T-helper 17 cell (primary cell): ENCODE results near the gene PCNX1. TPM values are rescaled to one million over a fixed set of nuclear protein-coding genes. Genes with fewer than 3 reads are reported as not detected.

Experiments
- ATAC-seq: fragments of 150-1000 bp; cut with Tn5 transposase; 2 replicates; pipeline ENCODE4 v1.10.0; 2021; ENCODE audit warnings: mild to moderate bottlenecking, moderate library complexity
- DNase-seq, 3 donors: peaks; one replicate each; pipeline versions ENCODE4 v3.0.0 to v3.0.0-alpha.2; 2020 to 2021
- H3K9me3 ChIP-seq: one replicate; pipeline ENCODE4 v1.7.0; 2013; ENCODE audit warnings: low read length, mild to moderate bottlenecking; ENCODE audit not compliant: control insufficient read depth, poor library complexity, severe bottlenecking
- H3K27ac Mint-ChIP-seq: one replicate; pipeline ENCODE4 v1.8.0; 2022; ENCODE audit warnings: mild to moderate bottlenecking, moderate library complexity, mixed read lengths
- H3K27me3 Mint-ChIP-seq: one replicate; pipeline ENCODE4 v1.8.0; 2022; ENCODE audit warnings: mixed read lengths
- H3K36me3 Mint-ChIP-seq: one replicate; pipeline ENCODE4 v1.8.0; 2022; ENCODE audit warnings: low read depth, mixed read lengths
- H3K4me1 Mint-ChIP-seq: one replicate; pipeline ENCODE4 v1.8.0; 2022; ENCODE audit warnings: mild to moderate bottlenecking, mixed read lengths
- H3K4me3 Mint-ChIP-seq: one replicate; pipeline ENCODE4 v1.8.0; 2022; ENCODE audit warnings: mild to moderate bottlenecking, moderate library complexity, mixed read lengths
- total RNA-seq, 4 donors: library from RNA in 2 of 4; stranded (reverse) in 2 of 4; gene quantifications; one replicate each; pipeline ENCODE4 v1.2.3 and lab custom pipeline; 2022 to 2026

Gene PCNX1
- total RNA-seq, 2 donors from 2014 or later, result 140 to 153 TPM

DNA sequence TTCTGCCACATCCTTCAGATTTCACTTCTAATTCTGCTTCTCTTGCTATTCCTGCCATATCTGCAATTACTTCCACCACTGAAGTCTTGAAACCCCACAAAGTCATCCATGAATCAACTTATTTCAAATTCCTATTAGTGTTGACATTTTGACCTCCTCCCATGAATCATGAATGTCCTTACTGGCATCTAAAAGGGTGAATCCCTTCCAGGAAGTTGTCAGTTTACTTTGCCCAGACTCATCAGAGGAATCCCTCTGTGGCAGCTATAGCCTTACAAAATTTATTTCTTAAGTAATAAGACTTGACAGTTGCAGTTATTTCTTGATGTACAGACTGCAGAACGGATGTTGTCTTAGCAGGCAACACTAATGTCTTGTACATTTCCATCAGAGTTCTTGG, 162.9 kb downstream of the PCNX1 start:
- no peak for ATAC-seq
- Mint-ChIP-seq H3K4me1 (peaks cover 36% of the 10 kb centered on the region), H3K36me3 (peaks cover 22% of the 10 kb centered on the region), H3K27me3 (no peaks in the 10 kb centered on the region), H3K27ac (no peak overlapping the region), H3K4me3 (no peak overlapping the region)
- H3K9me3 ChIP-seq, result no peaks in the 10 kb centered on the region
- DNase-seq, result no peak

DNA sequence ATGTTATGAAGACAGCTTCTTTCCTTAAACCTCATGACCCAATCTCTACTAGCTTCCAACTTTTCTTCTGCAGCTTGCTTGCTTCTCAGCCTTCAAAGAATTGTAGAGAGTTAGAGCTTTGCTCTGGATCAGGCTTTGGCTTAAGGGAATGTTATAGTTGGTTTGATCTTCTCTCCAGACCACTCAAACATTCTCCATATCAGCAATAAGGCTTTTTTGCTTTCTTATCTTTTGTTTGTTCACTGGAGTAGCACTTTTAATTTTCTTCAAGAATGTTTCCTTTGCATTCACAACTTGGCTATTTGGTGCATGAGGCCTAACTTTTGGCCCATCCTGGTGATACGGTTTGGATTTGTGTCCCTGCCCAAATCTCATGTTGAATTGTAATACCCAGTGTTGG, 163.8 kb downstream of the PCNX1 start:
- ATAC-seq, result no peak
- DNase-seq, result no peak
- no peak overlapping the region for H3K27ac Mint-ChIP-seq
- no peaks in the 10 kb centered on the region for H3K9me3 ChIP-seq
- H3K27me3 Mint-ChIP-seq, result no peaks in the 10 kb centered on the region
- H3K36me3 Mint-ChIP-seq, result peaks cover 18% of the 10 kb centered on the region
- no peak overlapping the region for H3K4me3 Mint-ChIP-seq
- H3K4me1 Mint-ChIP-seq, result peaks cover 36% of the 10 kb centered on the region

DNA sequence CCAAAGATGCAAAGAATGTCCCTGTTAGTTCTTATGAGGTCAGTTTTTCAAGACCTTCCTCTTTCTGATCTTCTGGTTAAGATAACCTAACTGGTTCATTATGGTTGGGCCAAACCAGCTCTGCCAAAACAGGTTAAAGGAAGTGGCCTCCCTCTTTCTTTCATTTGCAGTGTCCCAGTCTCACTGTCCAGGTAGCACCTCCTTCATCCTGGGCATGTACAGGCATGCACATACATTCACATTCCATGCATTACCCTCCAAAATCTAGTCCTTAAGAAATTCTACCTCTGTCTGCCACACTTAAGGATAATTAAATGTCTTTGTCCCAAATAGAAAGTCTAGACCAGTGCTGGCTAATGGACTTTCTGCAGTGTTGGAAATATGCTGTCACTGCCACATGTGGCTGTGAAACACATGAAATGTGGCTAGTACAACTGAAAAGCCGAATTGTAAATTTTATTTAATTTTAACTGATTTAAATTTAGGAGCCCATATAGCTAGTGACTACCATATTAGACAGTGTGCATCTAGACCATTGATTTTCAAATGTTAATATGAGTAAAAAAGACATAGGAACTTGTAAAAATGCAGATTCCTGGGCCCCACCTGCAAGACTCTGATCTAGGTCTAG, 169.3 kb downstream of the PCNX1 start:
- ATAC-seq (no peak), DNase-seq (no peak)
- peaks cover 16% of the 10 kb centered on the region for H3K36me3 Mint-ChIP-seq
- no peaks in the 10 kb centered on the region for H3K27me3 Mint-ChIP-seq
- H3K9me3 ChIP-seq, result peaks cover 9% of the 10 kb centered on the region
- H3K4me3 Mint-ChIP-seq, result no peak overlapping the region
- peaks cover 28% of the 10 kb centered on the region for H3K4me1 Mint-ChIP-seq
- H3K27ac Mint-ChIP-seq, result no peak overlapping the region

DNA sequence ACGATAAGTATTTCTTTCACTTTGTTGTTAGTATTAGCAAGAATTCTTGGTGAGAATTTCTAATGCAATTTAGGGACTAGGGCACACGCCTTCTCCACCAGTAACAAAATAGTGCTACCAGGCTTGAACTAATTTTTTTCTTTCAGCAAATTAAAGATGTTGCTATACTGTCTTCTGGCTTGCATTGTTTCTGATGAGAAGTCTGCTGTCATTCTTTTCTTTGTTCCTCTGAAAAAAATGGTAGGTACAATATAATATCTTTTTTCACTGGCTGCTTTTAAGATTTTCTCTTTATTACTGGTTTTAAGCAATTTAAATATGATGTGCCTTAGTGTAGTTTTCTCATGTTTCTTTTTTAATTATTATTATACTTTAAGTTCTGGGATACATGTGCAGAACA, 171.2 kb downstream of the PCNX1 start:
- H3K9me3 ChIP-seq, result peaks cover 9% of the 10 kb centered on the region
- H3K27me3 Mint-ChIP-seq, result no peaks in the 10 kb centered on the region
- DNase-seq (no peak), ATAC-seq (no peak)
- peaks cover 17% of the 10 kb centered on the region for H3K36me3 Mint-ChIP-seq
- H3K4me1 Mint-ChIP-seq, result peaks cover 36% of the 10 kb centered on the region
- H3K27ac Mint-ChIP-seq, result no peak overlapping the region
- no peak overlapping the region for H3K4me3 Mint-ChIP-seq

DNA sequence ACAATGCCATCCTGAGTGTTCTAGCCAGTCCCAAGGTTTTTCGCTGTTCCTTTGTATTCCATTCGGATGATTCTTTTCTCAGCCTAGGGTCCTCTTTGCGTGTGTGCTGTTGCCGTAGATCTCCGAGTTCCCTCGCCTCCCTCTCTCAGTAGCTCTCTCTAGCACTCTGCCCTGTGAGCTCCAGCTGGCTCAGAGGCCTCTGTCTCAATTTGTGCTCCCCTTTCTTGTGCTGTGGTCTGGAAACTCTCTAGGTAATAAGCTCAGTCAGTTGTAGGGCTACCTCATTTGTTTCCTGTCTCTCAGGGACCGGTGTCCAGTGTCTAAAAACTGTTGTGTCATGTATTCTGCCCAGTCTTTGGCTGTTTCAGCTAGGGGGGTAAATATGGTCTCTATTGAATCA, 179.3 kb downstream of the PCNX1 start:
- no peak for DNase-seq
- no peaks in the 10 kb centered on the region for H3K9me3 ChIP-seq
- H3K27ac Mint-ChIP-seq, result peak overlapping the region; percentile 45
- peaks cover 12% of the 10 kb centered on the region for H3K36me3 Mint-ChIP-seq
- peaks cover 21% of the 10 kb centered on the region for H3K4me1 Mint-ChIP-seq
- no peaks in the 10 kb centered on the region for H3K27me3 Mint-ChIP-seq
- no peak for ATAC-seq
- no peak overlapping the region for H3K4me3 Mint-ChIP-seq

DNA sequence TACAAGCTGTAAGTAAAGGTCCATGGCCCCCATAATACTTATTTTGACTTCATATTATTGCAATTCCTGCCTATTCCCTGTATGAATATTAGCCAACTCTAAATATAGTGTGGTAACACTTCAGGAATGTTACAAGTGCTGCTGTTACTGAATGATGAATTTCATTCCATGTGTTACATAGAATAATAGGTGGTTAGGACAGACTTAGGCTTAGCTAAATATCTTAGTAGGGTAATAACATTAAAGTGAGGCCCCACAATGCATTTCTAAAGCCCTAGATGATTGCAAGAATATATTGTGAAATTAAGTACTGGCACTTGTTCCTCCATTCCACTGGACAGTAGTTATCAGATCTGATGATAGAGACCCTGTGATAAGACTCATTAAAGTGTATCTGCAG, 182.7 kb downstream of the PCNX1 start:
- H3K9me3 ChIP-seq, result no peaks in the 10 kb centered on the region
- peaks cover 13% of the 10 kb centered on the region for H3K36me3 Mint-ChIP-seq
- peaks cover 15% of the 10 kb centered on the region for H3K4me1 Mint-ChIP-seq
- DNase-seq, result no peak
- no peaks in the 10 kb centered on the region for H3K27me3 Mint-ChIP-seq
- H3K27ac Mint-ChIP-seq, result peak overlapping the region; percentile 32
- ATAC-seq, result no peak
- H3K4me3 Mint-ChIP-seq, result no peak overlapping the region

DNA sequence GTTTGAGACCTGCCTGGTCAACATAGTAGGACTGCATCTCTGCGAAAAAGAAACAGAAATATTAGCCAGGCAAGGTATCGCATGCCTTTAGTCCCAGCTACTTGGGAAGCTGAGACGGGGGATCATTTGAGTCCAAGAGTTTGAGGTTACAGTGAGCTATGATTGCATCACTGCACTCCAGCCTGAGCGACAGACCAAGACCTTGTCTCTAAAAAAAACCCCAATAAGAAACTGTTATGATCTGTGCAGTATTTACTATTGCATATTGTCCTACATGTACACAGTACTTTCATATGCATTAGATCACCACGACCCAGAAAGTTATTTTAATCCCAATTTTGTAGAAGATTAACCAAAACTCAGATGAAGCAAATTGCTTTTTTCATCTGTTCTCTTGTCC, 187.5 kb downstream of the PCNX1 start:
- H3K4me3 Mint-ChIP-seq, result no peak overlapping the region
- H3K27me3 Mint-ChIP-seq, result no peaks in the 10 kb centered on the region
- H3K27ac Mint-ChIP-seq, result peak overlapping the region; percentile 21
- ATAC-seq (no peak), DNase-seq (no peak)
- peaks cover 17% of the 10 kb centered on the region for H3K4me1 Mint-ChIP-seq
- no peaks in the 10 kb centered on the region for H3K9me3 ChIP-seq
- H3K36me3 Mint-ChIP-seq, result peaks cover 9% of the 10 kb centered on the region

DNA sequence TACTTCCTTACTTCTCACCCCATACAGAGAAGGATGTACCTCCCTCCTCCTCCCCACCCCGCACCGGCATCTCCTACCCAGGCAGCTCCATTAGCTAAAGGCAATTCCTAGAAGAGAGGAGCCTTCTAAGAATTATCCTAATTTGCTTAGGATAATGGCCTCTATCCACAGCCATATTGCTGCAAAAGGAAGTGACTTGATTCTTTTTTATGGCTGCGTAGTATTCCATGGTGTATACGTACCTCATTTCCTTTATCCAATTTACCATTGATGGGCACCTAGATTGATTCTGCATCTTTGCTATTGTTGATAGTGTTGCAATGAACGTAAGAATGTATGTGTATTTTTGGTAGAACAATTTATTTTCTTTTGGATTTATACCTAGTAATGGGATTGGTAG, 189.7 kb downstream of the PCNX1 start:
- no peak for DNase-seq
- no peaks in the 10 kb centered on the region for H3K9me3 ChIP-seq
- Mint-ChIP-seq H3K27me3 (no peaks in the 10 kb centered on the region), H3K4me3 (no peak overlapping the region), H3K36me3 (peaks cover 5% of the 10 kb centered on the region), H3K27ac (no peak overlapping the region), H3K4me1 (peaks cover 28% of the 10 kb centered on the region)
- no peak for ATAC-seq

DNA sequence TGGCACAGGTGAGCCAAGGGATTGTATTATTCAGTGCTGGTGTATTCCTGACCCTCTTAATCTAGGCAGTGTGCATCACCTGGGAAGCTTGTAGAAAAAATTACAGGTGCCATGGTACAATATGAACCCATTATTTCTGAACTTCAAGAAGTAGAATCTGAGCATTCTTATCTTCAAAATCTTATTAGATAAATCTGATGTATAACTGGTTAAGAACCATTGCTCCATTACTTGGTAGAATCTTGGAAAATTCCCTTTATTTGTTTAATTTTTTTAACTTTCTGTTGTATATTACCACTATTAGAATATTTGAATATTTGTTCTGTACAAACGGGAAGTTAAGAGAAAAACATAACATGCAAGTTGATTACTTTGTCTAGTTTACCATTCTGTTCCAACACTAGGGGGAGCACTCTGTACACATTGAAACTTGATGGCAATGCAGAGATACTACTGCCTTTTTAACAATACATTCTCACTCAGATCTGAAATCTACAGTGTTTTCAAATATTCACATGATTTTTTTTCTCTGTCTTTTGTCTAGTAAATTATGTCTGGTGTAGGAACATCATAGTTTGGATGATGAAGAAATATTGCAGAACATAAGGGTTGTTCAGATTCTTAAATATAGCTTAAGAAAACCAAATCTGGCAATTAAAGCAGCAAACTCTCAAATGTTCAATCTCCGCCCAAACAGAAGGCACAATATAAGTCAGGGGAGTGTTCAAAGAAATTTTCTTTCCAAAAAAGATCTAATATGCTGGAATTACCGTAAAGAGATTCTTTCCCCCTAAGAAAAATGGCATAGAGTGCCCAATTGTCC, 196.6 kb downstream of the PCNX1 start:
- ATAC-seq, result peak; percentile 60
- H3K27me3 Mint-ChIP-seq, result no peaks in the 10 kb centered on the region
- no peak overlapping the region for H3K4me3 Mint-ChIP-seq
- no peak for DNase-seq
- peak overlapping the region; percentile 32 for H3K27ac Mint-ChIP-seq
- H3K4me1 Mint-ChIP-seq, result peaks cover 22% of the 10 kb centered on the region
- peaks cover 2% of the 10 kb centered on the region for H3K36me3 Mint-ChIP-seq
- H3K9me3 ChIP-seq, result no peaks in the 10 kb centered on the region

DNA sequence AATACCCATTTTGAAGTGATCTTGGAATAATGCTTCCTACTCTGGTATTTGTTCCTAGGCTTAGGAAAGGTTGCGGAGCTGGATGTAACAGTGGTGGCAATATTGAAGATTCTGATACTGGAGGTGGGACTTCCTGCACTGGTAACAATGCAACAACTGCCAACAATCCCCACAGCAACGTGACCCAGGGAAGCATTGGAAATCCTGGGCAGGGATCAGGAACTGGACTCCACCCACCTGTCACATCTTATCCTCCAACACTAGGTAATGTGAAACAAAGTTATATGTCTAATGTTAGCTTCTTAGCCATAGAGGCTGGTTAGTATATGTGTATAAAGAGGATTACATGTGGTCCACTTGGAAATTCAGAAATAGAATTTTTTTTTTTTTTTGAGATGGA, 197.9 kb downstream of the PCNX1 start:
- no peaks in the 10 kb centered on the region for H3K9me3 ChIP-seq
- Mint-ChIP-seq H3K36me3 (peaks cover 2% of the 10 kb centered on the region), H3K4me1 (peaks cover 15% of the 10 kb centered on the region), H3K27ac (no peak overlapping the region), H3K4me3 (no peak overlapping the region), H3K27me3 (no peaks in the 10 kb centered on the region)
- ATAC-seq, result no peak
- DNase-seq, result no peak

DNA sequence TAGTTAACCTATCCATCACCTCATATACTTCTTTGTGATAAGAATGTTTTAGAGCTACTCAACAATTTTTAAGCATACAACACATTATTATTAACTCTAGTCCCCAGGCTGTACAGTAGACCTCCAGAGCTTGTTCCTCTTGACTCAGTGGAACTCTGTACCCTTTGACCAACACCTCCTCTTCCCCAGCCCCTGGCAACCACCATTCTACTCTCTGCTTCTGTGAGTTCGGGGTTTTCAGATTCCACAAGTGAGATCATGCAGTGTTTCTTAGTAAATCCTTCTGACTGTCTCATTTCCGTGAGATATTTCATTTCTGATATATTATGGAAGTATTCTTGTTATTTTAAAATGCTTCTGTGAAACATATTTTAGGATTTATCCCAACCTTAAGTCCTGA, 200.7 kb downstream of the PCNX1 start:
- ATAC-seq, result no peak
- no peaks in the 10 kb centered on the region for H3K9me3 ChIP-seq
- Mint-ChIP-seq H3K27ac (peak overlapping the region; percentile 60), H3K27me3 (no peaks in the 10 kb centered on the region), H3K4me1 (peaks cover 6% of the 10 kb centered on the region), H3K36me3 (peaks cover 2% of the 10 kb centered on the region), H3K4me3 (no peak overlapping the region)
- DNase-seq, result no peak

DNA sequence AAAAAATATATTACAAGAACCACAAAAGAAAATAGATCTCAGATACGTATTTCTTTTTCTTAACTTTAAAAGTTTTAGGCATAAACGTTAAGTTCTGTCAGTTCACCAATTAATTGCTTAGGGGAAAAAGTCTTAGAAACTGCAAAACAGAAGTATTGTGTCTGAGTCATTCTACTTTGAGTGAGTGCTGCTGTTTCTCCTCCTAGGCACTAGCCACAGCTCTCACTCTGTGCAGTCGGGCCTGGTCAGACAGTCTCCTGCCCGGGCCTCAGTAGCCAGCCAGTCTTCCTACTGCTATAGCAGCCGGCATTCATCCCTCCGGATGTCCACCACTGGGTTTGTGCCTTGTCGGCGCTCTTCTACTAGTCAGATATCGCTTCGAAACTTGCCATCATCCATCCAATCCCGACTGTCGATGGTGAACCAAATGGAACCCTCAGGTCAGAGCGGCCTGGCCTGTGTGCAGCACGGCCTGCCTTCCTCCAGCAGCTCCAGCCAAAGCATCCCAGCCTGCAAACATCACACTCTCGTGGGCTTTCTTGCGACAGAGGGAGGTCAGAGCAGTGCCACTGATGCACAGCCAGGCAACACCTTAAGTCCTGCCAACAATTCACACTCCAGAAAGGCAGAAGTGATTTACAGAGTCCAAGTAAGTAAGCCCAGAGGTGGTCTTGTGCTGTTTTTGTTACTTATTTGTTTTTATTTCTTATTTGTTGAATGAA, 201.3 kb downstream of the PCNX1 start:
- H3K4me3 Mint-ChIP-seq, result no peak overlapping the region
- no peaks in the 10 kb centered on the region for H3K9me3 ChIP-seq
- H3K27ac Mint-ChIP-seq, result peak overlapping the region; percentile 60
- H3K27me3 Mint-ChIP-seq, result no peaks in the 10 kb centered on the region
- H3K36me3 Mint-ChIP-seq, result peaks cover 2% of the 10 kb centered on the region
- ATAC-seq (no peak), DNase-seq (no peak)
- H3K4me1 Mint-ChIP-seq, result peaks cover 6% of the 10 kb centered on the region

DNA sequence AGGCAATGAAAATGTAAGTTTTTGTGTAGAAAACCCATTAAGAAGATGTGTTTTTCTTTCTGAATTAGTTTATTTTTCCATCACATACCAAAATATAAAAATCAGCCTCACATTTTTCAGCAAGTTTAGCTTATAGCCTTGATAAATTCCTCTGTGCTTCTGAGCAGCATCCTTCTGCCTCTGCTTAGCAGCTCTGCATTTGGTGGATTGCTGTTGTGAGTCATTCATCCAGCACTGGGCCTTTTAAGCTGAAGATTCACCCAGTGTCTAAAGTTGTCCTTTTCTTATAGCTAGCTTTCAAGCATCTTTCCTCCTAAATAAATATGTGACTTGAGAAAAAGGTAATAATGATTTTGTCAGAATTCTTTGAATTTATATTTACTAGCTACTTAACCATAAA, 206.1 kb downstream of the PCNX1 start:
- no peak for DNase-seq
- no peak for ATAC-seq
- Mint-ChIP-seq H3K27me3 (no peaks in the 10 kb centered on the region), H3K36me3 (no peaks in the 10 kb centered on the region), H3K4me1 (peaks cover 7% of the 10 kb centered on the region), H3K27ac (no peak overlapping the region), H3K4me3 (no peak overlapping the region)
- no peaks in the 10 kb centered on the region for H3K9me3 ChIP-seq
